WERI-Rb-1 (cell line): ENCODE data around the gene NR1H4.
"Not testable (repeated sequence)": the region's sequence is repeated elsewhere in the genome, so short reads cannot be mapped to it uniquely, and the experiment has no call there.

ENCODE experiments used
- DNase-seq: peaks from one replicate; pipeline ENCODE4 v3.0.0-alpha.2; 2020
- H3K27ac ChIP-seq: fragments of 250-450 bp; sonication (Bioruptor Pico); 2 replicates; pipeline ENCODE4 v1.5.1; 2020; ENCODE audit warnings: mild to moderate bottlenecking, moderate library complexity
- H3K27me3 ChIP-seq: fragments of 250-450 bp; sonication (Bioruptor Pico); 2 replicates; pipeline ENCODE4 v1.5.1; 2021; ENCODE audit warnings: mild to moderate bottlenecking, low read depth, moderate library complexity; ENCODE audit not compliant: insufficient read depth, severe bottlenecking
- H3K36me3 ChIP-seq: fragments of 250-450 bp; sonication (Bioruptor Pico); 2 replicates; pipeline ENCODE4 v1.5.1; 2020; ENCODE audit warnings: mild to moderate bottlenecking, moderate library complexity
- H3K4me3 ChIP-seq: 2 replicates; pipeline ENCODE4 v1.5.1; 2011; ENCODE audit warnings: low read depth, mild to moderate bottlenecking, control low read depth, low read length
- H3K9me3 ChIP-seq: fragments of 250-450 bp; sonication (Bioruptor Pico); 2 replicates; pipeline ENCODE4 v1.5.1; 2021; ENCODE audit warnings: mild to moderate bottlenecking, moderate library complexity; ENCODE audit not compliant: severe bottlenecking
- TF ChIP-seq, protein P1 (sequence below): IDR thresholded peaks from 2 replicates; pipeline ENCODE4 v1.5.1; 2011; ENCODE audit warnings: low read depth, mild to moderate bottlenecking, control low read depth, inconsistent platforms, low read length

NR1H4 gene

DNA sequence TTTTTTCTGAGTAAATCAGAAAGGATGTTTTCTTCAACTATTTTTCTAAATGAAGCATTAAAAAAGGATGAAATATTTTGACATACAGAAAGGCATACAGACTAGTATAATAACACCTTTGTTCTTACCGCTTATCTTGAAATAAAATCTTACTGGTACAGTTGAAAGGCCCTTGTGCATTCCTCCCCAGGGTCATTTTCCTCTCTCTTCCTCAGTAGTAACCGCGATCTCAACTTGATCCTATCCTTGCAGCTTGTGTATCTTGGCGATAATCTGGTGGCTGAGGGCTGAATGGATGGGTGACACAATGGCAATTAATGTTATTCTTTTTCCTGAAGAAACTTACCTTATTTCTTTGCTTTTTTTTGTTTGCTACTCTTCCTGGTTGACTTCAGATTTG is 118.3 kb downstream of the NR1H4 start:
- TF ChIP-seq, protein P1, sequence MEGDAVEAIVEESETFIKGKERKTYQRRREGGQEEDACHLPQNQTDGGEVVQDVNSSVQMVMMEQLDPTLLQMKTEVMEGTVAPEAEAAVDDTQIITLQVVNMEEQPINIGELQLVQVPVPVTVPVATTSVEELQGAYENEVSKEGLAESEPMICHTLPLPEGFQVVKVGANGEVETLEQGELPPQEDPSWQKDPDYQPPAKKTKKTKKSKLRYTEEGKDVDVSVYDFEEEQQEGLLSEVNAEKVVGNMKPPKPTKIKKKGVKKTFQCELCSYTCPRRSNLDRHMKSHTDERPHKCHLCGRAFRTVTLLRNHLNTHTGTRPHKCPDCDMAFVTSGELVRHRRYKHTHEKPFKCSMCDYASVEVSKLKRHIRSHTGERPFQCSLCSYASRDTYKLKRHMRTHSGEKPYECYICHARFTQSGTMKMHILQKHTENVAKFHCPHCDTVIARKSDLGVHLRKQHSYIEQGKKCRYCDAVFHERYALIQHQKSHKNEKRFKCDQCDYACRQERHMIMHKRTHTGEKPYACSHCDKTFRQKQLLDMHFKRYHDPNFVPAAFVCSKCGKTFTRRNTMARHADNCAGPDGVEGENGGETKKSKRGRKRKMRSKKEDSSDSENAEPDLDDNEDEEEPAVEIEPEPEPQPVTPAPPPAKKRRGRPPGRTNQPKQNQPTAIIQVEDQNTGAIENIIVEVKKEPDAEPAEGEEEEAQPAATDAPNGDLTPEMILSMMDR = no peak
- Histone ChIP-seq H3K9me3 (peaks cover 3% of the 10 kb centered on the region), H3K36me3 (no peaks in the 10 kb centered on the region), H3K27ac (no peak overlapping the region), H3K4me3 (no peak overlapping the region), H3K27me3 (no peaks in the 10 kb centered on the region)
- no peak for DNase-seq

DNA sequence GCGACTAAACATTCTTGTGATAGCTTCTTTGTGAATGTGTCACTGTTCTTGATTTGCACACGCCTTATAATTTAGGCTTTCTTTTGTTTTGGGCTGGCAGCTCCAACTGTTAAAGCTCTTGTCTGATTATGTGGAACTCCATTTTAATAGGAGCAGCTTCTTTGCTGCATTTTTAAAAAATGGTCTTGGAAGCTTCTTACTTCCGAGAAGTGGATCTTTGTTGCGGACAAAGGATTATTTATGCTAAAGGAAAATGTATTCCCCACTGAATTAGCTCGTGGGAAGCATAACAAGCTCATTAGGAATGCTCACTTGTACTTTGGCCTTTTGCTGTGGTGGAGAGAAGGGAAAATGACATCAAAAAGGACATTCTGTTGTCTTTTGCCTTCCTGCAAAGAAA is 119.8 kb downstream of the NR1H4 start:
- no peaks in the 10 kb centered on the region for H3K36me3 ChIP-seq
- no peak overlapping the region for H3K27ac ChIP-seq
- H3K4me3 ChIP-seq = no peak overlapping the region
- no peaks in the 10 kb centered on the region for H3K27me3 ChIP-seq
- H3K9me3 ChIP-seq = no peaks in the 10 kb centered on the region
- DNase-seq = no peak
- TF ChIP-seq, protein P1 = no peak

DNA sequence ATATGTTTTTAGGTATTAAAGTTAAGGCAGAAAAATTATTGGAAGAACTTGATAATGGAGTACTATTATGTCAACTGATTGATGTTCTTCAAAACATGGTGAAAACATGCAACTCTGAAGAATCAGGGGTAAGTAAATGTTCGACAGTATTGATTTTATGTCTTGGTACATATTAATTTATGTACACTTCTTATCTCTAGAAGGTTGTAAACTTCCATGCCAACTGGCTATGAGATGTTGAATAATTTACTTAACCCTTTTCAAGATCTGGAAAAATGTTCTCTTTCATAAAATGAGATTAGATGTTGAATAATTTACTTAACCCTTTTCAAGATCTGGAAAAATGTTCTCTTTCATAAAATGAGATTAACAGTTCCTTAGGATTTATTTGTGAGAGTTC is 128.0 kb downstream of the NR1H4 start:
- no peak overlapping the region for H3K27ac ChIP-seq
- no peak for DNase-seq
- H3K36me3 ChIP-seq = peaks cover 12% of the 10 kb centered on the region
- no peak overlapping the region for H3K4me3 ChIP-seq
- no peaks in the 10 kb centered on the region for H3K27me3 ChIP-seq
- H3K9me3 ChIP-seq = no peaks in the 10 kb centered on the region
- TF ChIP-seq, protein P1 = no peak

DNA sequence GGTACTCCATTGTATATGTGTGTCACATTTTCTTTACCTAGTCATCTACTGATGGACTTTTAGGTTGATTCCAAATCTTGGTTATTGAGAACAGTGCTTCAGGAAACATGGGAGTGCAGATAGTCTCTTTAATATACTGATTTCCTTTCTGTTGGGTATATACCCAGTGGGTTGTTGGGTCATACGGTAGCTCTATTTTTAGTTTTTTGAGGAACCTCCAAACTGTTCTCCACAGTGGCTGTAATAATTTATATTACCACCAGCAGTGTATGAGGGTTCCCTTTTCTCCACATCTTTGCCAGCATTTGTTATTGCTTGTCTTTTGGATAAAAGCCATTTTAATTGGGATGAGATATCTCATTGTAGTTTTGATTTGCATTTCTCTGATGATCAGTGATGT is 129.3 kb downstream of the NR1H4 start:
- DNase-seq, H3K27me3 ChIP-seq, H3K4me3 ChIP-seq, H3K27ac ChIP-seq, H3K9me3 ChIP-seq: not testable (repeated sequence)
- H3K36me3 ChIP-seq = peaks cover 12% of the 10 kb centered on the region

DNA sequence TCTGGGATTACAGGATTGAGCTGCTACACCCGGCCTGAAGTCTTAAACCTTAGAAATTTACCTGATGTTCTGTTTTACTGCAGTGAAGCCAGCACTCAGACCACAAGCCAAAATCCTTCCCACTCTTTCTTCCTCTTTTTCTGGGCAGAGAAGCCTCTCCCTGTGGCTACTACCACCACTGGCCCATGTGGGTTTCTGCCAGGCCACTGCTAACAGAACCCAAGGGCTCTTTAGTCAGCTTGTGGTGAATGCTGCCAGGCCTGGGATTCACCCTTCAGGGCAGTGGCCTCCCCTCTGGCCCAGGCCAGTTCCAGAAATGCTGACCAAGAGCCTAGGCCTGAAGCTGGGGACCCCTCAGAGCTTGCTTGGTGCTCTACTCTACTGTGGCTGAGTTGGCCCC is 135.1 kb downstream of the NR1H4 start:
- peaks cover 16% of the 10 kb centered on the region for H3K36me3 ChIP-seq
- H3K27ac ChIP-seq = no peak overlapping the region
- H3K4me3 ChIP-seq = no peak overlapping the region
- H3K27me3 ChIP-seq = no peaks in the 10 kb centered on the region
- TF ChIP-seq, protein P1 = no peak
- no peak for DNase-seq
- H3K9me3 ChIP-seq = no peaks in the 10 kb centered on the region

DNA sequence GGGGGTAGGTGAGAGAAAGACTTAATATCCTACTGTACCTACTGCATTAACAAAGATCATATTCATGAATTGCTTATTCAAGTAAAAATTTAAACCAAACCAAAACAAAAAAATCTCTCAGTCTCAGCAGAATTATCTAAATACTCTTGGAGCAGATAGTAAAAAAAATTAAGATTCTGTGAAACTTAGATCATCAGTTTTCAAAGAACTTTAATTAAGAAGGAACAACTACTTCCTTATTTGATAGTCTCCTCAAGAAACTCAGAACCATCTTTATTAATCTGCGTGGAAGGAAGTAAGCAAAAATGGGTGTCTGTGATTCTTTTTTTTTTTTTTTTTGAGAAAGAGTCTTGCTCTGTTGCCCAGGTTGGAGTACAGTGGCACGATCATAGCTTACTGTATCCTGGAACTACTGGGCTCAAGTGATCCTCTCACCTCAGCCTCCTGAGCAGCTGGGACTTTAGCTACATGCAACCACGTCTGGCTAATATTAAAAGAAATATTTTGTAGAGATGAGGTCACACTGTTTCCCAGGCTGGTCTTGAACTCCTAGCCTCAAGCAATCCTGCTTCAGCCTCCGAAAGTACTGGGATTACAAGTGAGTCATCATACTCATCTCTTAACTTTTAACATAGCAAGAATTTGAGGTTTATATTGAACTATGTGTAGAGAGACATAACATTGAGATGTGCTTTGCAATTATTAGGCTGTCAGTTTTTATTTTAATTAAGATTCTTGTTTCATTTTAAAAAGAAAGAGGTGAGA is 137.2 kb downstream of the NR1H4 start:
- no peak for DNase-seq

More for the DNA sequence above, 137.2 kb downstream of the NR1H4 start:
- Histone ChIP-seq H3K27ac (no peak overlapping the region), H3K27me3 (no peaks in the 10 kb centered on the region), H3K36me3 (peaks cover 20% of the 10 kb centered on the region), H3K9me3 (no peaks in the 10 kb centered on the region), H3K4me3 (no peak overlapping the region)
- TF ChIP-seq, protein P1 = no peak
